Lower leg skin (tissue), 3 donors: ENCODE measurements around the gene ABCG4.

ENCODE experiments used
- CTCF ChIP-seq, 3 donors: fragments of 450-650 bp; IDR thresholded peaks; one replicate each; pipeline ENCODE4 v1.5.1; 2016; ENCODE audit warnings: antibody characterized with exemption in 3 of 3, mild to moderate bottlenecking in 3 of 3, moderate library complexity in 2 of 3
- POLR2A ChIP-seq, 2 donors: fragments of 450-650 bp; IDR thresholded peaks; one replicate each; pipeline ENCODE4 v1.6.1; 2016 to 2017; ENCODE audit warnings: antibody characterized with exemption in 2 of 2, mild to moderate bottlenecking in 1 of 2, moderate library complexity in 1 of 2

GRCh38 chr11:119147604-119148333, 1.1 kb upstream of the ABCG4 start:
- TF ChIP-seq CTCF (IDR thresholded peaks at IDR 0.05) (no peak), POLR2A (IDR thresholded peaks at IDR 0.05) (no peak)
